ENCODE measurements around the gene ADGRL1.
A peak's percentile ranks its signal among the peaks of the same experiment; 100 is the strongest.
"Not testable (repeated sequence)": the region's sequence is repeated elsewhere in the genome, so short reads cannot be mapped to it uniquely, and the experiment has no call there.

ADGRL1 gene

GRCh38 chr19:14189415-14189814 lies 16.6 kb downstream of the ADGRL1 start:
- no peak for DNase-seq (ENCODE audit: low read depth in 2 of 2)

GRCh38 chr19:14188086-14188485 lies 17.9 kb downstream of the ADGRL1 start:
- not testable (repeated sequence) for DNase-seq (ENCODE audit: low read depth in 2 of 2)

DNA sequence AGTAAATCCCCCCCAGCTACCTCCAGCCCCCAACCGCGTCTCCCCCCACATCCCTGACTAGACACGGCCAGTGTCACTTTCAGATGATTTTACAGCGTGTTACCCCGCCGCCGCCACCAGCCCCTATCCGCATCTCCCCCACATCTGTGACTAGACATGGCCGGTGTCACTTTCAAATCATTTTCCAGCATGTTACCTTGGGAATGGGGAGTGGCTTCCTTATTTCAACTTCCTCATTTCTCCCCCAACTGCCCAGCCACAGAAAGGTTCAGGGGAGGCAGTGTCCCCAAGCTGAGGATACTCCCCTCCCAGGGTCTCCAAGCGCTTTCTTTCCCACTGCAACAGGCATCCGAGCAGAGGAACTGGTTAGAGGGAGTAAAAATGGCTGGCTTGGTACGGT lies 18.4 kb downstream of the ADGRL1 start:
- DNase-seq (ENCODE audit: low read depth in 2 of 2), result no peak

GRCh38 chr19:14186684-14187083 lies 19.3 kb downstream of the ADGRL1 start:
- DNase-seq (ENCODE audit: low read depth in 2 of 2), result not testable (repeated sequence)

- DNase-seq (ENCODE audit: low read depth in 2 of 2), result not testable (repeated sequence)
Observed at GRCh38 chr19:14185691-14186090, 20.3 kb downstream of the ADGRL1 start.

DNA sequence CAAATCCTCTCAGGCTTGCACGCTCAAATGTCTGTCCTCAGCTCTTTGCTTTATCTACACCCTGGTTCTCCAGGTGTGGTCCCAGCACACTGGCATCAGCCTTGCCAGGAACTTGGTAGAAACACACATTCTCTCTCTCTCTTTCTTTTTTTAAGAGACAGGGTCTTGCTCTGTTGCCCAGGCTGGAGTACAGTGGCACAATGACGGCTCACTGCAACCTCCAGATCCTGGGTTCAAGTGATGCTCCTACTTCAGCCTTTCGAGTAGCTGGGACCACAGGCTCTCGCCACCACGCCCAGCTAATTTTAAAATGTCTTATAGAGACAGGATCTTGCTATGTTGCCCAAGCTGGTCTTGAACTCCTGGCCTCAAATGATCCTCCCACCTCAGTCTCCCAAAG lies 20.8 kb downstream of the ADGRL1 start:
- DNase-seq (ENCODE audit: low read depth in 2 of 2), result no peak

- DNase-seq (ENCODE audit: low read depth in 2 of 2), result no peak
Observed at GRCh38 chr19:14183741-14184350, 22.1 kb downstream of the ADGRL1 start.

GRCh38 chr19:14182476-14182875 lies 23.5 kb downstream of the ADGRL1 start:
- no peak for DNase-seq (ENCODE audit: low read depth in 2 of 2)

DNA sequence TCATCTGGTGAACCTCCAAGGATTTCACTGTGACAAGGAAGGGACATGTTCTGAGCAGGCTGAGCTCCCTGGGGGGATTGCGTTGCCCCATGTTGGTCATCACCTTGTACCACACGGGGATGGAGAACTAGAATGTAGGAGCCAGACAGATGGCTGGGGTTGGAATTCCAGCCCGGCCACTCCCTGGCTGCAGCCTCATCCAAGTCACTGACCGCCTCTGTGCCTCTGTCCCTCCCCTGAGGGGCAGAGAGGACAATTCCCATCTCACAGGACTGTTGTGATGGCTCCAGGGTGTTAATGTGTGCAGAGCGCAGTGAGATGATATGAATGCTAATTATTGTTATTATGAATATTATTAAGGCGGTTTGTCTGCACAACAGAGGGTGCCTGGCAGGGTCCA lies 24.1 kb downstream of the ADGRL1 start:
- no peak for DNase-seq (ENCODE audit: low read depth in 2 of 2)

GRCh38 chr19:14181199-14181598 lies 24.8 kb downstream of the ADGRL1 start:
- DNase-seq (ENCODE audit: low read depth in 2 of 2), result not testable (repeated sequence)

DNA sequence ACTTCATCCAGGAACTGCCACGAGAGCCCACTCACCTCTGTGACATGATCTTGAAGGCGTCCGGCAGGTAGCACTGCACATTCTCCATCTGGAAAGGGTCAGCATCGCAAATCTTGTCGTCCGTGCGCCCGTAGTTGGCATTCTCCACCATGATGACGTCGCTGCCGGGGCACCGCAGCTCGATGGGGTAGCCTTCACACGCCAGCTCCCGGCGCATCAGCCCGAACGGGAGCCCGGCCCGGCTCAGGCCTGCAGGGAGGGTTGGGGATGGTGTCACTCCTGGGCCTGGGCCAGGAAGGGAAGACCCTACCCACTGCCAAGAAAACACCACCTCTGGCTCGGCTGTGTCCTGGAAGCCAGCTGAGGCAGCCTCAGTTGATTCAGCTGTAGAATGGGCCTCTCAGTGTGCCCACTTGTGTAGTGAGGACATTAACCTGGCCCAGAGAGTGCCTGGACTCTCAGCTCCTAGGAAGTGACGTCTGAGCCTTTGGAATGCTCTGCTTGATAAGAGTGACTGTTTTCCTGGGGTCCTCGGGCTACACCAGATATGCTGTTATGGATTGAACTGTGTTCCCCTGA lies 28.4 kb downstream of the ADGRL1 start:
- DNase-seq (ENCODE audit: low read depth in 2 of 2), result no peak

GRCh38 chr19:14175351-14175792 lies 30.6 kb downstream of the ADGRL1 start:
- DNase-seq (ENCODE audit: low read depth in 2 of 2), result no peak

DNA sequence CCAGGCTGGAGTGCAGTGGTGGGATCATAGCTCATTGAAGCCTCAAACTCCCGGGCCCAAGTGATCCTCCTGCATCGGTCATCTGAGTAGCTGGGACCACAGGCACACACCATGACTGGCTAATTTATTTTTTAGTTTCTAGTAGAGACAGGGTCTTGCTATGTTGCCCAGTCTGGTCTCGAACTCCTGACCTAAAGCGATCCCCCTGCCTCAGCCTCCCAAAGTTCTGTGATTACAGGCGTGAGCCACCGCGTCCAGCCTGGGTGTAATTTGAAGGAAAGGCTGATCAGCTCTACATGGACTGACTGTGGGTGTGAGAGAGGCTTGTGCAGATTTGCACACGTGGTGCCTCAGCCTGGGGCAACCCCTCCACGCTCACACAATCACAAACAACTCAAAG lies 31.1 kb downstream of the ADGRL1 start:
- DNase-seq (ENCODE audit: low read depth in 2 of 2), result no peak

GRCh38 chr19:14168993-14169392 lies 37.0 kb downstream of the ADGRL1 start:
- DNase-seq (ENCODE audit: low read depth in 2 of 2), result no peak

DNA sequence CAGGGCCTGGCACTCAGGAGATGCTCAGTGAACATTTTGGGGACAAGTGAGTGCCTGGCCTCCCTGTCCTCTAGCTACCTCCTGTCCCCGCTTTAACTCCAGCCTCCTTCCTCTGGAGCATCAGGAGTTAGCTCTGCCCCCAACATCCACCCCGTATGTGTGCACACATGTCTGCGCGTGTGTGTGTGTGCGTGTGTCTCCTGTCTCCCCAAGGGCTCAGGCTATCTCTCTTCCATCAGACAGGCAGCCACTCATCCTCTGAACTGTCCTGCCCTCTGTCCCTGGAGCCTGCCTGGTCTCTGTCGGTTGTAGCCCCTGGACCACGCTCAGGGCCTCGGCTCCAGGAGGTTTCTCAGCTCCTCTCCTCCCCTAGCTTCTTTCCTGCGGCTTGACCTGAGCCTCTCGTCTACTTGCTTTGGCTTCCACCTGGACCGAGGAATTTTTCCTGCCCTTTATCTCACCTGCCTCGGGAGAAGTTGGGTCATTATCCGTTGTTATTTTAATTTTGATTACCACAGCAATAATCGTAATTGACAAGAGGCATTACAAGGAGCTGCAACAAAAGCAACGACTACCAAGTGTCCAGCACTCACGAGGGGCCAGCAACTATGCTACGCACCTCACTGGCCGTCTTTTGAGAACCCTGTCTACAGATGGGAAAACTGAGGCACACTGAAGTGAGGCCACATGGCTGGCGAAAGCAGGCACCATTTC lies 37.6 kb downstream of the ADGRL1 start:
- DNase-seq (ENCODE audit: low read depth in 2 of 2), result no peak

- DNase-seq (ENCODE audit: low read depth in 2 of 2), result no peak
Observed at GRCh38 chr19:14167576-14168138, 38.3 kb downstream of the ADGRL1 start.

GRCh38 chr19:14166999-14167575 lies 38.9 kb downstream of the ADGRL1 start:
- no peak for DNase-seq (ENCODE audit: low read depth in 2 of 2)

- peak in 1 of 2 donors; percentile 17 for DNase-seq (ENCODE audit: low read depth in 2 of 2)
Observed at GRCh38 chr19:14165990-14166830, 39.8 kb downstream of the ADGRL1 start.

DNA sequence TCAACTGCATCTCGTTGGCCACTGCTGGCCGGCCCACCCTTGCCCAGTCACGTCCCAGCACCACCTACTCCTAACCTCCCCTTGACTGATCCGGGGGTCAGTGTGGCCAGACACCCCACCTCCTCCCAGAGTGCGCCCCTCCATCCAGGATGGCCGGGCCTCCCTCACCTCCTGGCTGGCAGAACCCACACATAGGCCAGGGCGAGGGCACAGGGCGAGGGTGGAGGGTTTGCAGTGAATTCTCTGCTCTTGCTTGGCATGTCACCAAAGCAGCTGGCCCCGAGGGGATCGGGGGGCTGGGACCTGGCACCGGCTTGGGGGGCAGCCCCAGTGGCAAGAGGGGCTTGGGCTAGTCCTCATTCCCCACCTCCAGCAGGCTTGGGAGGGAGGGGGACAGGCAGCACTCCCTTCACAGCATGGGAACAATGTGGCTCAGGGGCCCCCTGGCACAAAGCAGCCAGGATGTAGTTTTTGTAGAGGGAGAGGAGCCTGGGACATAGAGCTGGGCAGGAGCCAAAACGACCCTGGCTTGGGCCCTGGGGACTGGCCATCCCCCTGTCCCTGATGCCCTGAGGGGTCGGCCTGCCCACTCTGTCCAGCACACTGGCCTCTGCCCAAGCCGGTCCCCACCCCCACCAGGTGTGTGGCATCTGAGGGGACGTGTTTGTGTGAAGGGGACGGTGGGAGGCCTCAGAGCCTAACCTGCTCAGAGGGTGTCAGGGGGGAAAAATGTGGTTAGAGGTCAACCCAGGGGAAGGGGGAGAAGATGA lies 41.1 kb downstream of the ADGRL1 start:
- no peak for DNase-seq (ENCODE audit: low read depth in 2 of 2)

DNA sequence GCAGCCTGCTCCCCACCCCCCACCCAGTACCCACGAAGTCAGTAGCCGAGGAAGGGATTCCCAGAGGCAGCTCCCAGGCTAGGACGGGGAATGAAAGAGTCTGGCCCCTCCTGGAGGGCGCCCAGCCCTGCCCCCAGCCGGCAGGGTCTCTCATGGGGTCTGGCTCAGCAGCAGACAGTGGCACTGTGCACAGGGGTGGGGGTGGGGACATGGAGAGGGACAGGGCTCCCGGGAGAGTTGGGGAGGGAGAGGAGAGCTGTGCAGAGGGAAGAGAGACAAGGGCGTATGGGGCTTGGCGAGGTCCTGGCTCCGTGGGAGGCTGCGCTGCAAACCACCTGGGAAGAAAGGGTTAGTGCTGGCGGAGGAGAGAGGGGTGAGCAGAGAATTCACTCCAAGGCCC lies 41.9 kb downstream of the ADGRL1 start:
- DNase-seq (ENCODE audit: low read depth in 2 of 2), result no peak

DNA sequence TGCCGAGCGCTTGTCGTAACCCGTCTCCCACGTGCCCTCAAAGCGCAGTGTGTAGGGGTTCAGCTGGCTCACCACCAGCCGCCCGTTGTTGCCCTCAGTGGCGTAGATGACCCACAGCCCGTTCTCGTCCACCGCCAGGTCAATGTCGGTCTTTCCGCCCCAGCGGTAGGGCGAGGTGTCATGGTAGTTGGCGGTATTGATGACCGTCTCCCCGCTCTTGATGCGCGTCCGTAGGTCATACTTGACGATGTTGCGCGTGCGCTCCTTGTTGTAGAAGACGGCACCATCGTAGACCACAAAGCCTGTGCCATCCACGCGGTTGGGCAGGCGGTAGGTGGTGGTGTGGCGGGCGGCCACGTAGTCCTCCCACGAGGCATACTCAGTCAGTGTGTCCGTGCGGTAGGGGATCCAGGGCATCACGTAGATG lies 43.1 kb downstream of the ADGRL1 start:
- DNase-seq (ENCODE audit: low read depth in 2 of 2), result no peak

All from stimulated activated CD8-positive, alpha-beta memory T cell treated with anti-CD3 and anti-CD28 coated beads, Interleukin-15, amount 100 ng/mL, for 4 hours (primary cell).